Fibroblast of skin of left quadriceps (primary cell): ENCODE results near the gene EPHB6.

Experiments
- DNase-seq, 2 experiments: peaks; one replicate each; pipeline ENCODE4 v3.0.0-alpha.2; 2013; ENCODE audit warnings: low read depth in 2 of 2

Gene EPHB6

GRCh38 chr7:142876991-142877910 lies 22.4 kb downstream of the EPHB6 start:
- no peak for DNase-seq

- no peak for DNase-seq
Measured at GRCh38 chr7:142878315-142878714, 23.4 kb downstream of the EPHB6 start.

GRCh38 chr7:142879060-142879459 lies 24.2 kb downstream of the EPHB6 start:
- no peak for DNase-seq

- DNase-seq = no peak
Measured at GRCh38 chr7:142880876-142881505, 26.1 kb downstream of the EPHB6 start.

- DNase-seq = no peak
Measured at GRCh38 chr7:142881586-142882337, 26.9 kb downstream of the EPHB6 start.

- DNase-seq = no peak
Measured at GRCh38 chr7:142882338-142882678, 27.4 kb downstream of the EPHB6 start.

GRCh38 chr7:142883145-142883544 lies 28.3 kb downstream of the EPHB6 start:
- DNase-seq = no peak

- DNase-seq = no peak
Measured at GRCh38 chr7:142883571-142884285, 28.9 kb downstream of the EPHB6 start.

- DNase-seq = no peak
Measured at GRCh38 chr7:142884286-142884640, 29.4 kb downstream of the EPHB6 start.

- no peak for DNase-seq
Measured at GRCh38 chr7:142885311-142886230, 30.7 kb downstream of the EPHB6 start, which contains the start of gene TRPV6. Gene TRPV6, minus strand, starts transcription at chr7:142885745.

GRCh38 chr7:142886866-142887265 lies 32.0 kb downstream of the EPHB6 start:
- no peak for DNase-seq

- DNase-seq = no peak
Measured at GRCh38 chr7:142887282-142888015, 32.6 kb downstream of the EPHB6 start.

GRCh38 chr7:142889816-142890215 lies 34.9 kb downstream of the EPHB6 start:
- DNase-seq = no peak

GRCh38 chr7:142890874-142891485 lies 36.1 kb downstream of the EPHB6 start:
- DNase-seq = no peak

- DNase-seq = no peak
Measured at GRCh38 chr7:142891490-142892082, 36.7 kb downstream of the EPHB6 start.

- DNase-seq = no peak
Measured at GRCh38 chr7:142892951-142893350, 38.1 kb downstream of the EPHB6 start.

GRCh38 chr7:142894112-142894984 lies 39.5 kb downstream of the EPHB6 start:
- no peak for DNase-seq

- DNase-seq = no peak
Measured at GRCh38 chr7:142894985-142895593, 40.2 kb downstream of the EPHB6 start.
